Measurements from ENCODE around the gene C11orf24. TPM values are rescaled to one million over a fixed set of nuclear protein-coding genes. Genes with fewer than 3 reads are reported as not detected.

The C11orf24 gene
- total and polyA plus RNA-seq, 9 of the 15 experiments (the other 6 are each of a cell fraction or from before 2014, with no cell fraction given): 2.0 to 65.2 (median 32.5) TPM

DNA sequence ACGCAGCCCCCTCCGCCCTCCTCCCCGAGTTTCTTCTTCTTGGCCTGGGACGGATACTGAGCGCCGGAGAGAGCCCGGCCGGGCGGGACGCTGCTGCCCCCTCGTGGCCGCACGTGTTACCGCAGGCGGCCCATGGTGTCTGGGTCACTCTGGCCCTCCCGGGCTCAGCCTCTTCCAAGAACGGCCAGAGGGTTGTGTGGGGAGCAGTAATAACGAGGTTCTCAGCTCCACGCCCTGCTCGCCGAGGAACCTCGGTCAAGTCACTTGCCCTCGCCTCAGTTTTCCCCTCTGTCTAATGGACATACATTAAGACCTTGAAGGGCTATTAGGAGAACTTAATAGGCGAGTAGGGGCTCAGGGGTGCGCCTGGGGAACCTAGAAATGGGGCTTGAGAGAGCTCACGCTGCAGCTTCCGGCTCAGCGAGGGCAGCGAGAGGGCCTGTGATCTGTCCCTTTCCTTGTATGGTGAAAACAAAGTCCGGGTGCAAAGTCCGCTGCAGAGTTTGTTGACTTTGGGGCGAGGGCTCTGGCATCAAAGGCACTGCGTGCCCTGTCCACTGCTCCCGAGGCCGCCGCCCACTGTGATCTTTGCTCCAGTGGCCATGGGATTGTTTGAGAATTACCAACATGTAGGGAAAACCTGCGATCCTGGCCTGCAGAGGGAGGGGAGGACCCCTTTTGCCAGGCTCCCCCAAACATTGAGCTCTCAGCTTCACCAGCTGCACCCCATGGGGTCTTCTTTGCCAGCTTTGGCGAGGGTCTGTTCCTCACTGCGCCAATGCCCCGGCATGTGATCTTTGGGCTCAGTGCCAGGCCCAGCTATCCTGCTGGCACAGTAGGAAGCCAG lies 26.3 kb upstream of the C11orf24 start:
- no peaks in the 10 kb centered on the region for H3K36me3 ChIP-seq (ENCODE audit: control insufficient read depth, insufficient read depth, low read length)
- in situ Hi-C loops (cut with MboI) (loop anchor here (5.0 kb wide), 1 partner anchor 41 kb away; no protein-coding TSS in a partner anchor), intact Hi-C loops (cut with micrococcal nuclease) (loop anchor here (1.0 to 5.0 kb wide), 4 partner anchors 41 to 291 kb away; no protein-coding TSS in a partner anchor)
- peak overlapping the region; percentile 53 for H3K4me2 ChIP-seq (ENCODE audit: insufficient read depth, low read length)
- no peaks in the 10 kb centered on the region for H3K27me3 ChIP-seq (ENCODE audit: control insufficient read depth in 2 of 2, insufficient read depth in 2 of 2, low read length in 2 of 2)
- FAIRE-seq (peak; percentile 84), DNase-seq (ENCODE audit: extremely low read depth in 1 of 4, low spot score in 3 of 4) (peak; percentile 88 to 92 (median 89)), ATAC-seq (peak; percentile 100)
- ChIA-PET POLR2A (interaction anchor here (0.6 to 3.3 kb wide), 11 partner anchors 12 to 89 kb away, joined by 3 to 25 read pairs (median 4); partner anchors contain the start of gene C11orf24), CTCF (ENCODE audit: low intra/inter-chr PET ratio) (interaction anchor here (0.6 to 2.4 kb wide), 4 partner anchors 27 to 289 kb away, joined by 3 to 35 read pairs (median 3); no protein-coding TSS in a partner anchor)
- H3K4me3 ChIP-seq: no peak overlapping the region
- H3K9me1 ChIP-seq (ENCODE audit: control insufficient read depth, insufficient read depth, low read length): no peaks in the 10 kb centered on the region
- H3K9me3 ChIP-seq (replicated peaks; ENCODE audit: control insufficient read depth, insufficient read depth, low read depth, low read length): no peaks in the 10 kb centered on the region
- 16% methylated on average over 39 of the region's 40 CpGs for WGBS (ENCODE audit: insufficient coverage, low coverage, missing lambda C conversion rate)
- BruUV-seq (replicated peaks): no TSS peak
- H3K27ac ChIP-seq (ENCODE audit: extremely low read depth, low read depth, low read length): no peak overlapping the region
- H3K9ac ChIP-seq (ENCODE audit: insufficient read depth in 1 of 2, low read depth in 2 of 2, low read length in 2 of 2): peak overlapping the region in 1 of 2 experiments; percentile 82; a peak in 3 of 4 replicates
- no peaks in the 10 kb centered on the region for H3K79me2 ChIP-seq (ENCODE audit: control insufficient read depth, insufficient read depth, low read length)
- H2AFZ ChIP-seq (ENCODE audit: low read depth, low read length): peak overlapping the region; percentile 56
- H4K20me1 ChIP-seq (replicated peaks; ENCODE audit: control insufficient read depth, insufficient read depth, low read length): no peaks in the 10 kb centered on the region
- peaks cover 6 to 34% of the 10 kb centered on the region in 2 experiments for H3K4me1 ChIP-seq (replicated peaks in 1 of 2; ENCODE audit: control insufficient read depth in 2 of 2, insufficient read depth in 2 of 2, low read length in 2 of 2)
- TF ChIP-seq, protein P1, sequence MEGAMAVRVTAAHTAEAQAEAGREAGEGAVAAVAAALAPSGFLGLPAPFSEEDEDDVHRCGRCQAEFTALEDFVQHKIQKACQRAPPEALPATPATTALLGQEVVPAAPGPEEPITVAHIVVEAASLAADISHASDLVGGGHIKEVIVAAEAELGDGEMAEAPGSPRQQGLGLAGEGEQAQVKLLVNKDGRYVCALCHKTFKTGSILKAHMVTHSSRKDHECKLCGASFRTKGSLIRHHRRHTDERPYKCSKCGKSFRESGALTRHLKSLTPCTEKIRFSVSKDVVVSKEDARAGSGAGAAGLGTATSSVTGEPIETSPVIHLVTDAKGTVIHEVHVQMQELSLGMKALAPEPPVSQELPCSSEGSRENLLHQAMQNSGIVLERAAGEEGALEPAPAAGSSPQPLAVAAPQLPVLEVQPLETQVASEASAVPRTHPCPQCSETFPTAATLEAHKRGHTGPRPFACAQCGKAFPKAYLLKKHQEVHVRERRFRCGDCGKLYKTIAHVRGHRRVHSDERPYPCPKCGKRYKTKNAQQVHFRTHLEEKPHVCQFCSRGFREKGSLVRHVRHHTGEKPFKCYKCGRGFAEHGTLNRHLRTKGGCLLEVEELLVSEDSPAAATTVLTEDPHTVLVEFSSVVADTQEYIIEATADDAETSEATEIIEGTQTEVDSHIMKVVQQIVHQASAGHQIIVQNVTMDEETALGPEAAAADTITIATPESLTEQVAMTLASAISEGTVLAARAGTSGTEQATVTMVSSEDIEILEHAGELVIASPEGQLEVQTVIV (CRISPR knock-in tag; IDR thresholded peaks at IDR 0.05; ENCODE audit: borderline replicate concordance): no peak
- TF ChIP-seq KDM1A (IDR thresholded peaks at IDR 0.05) (0 out of 4 replicates have a peak, but pooled peaks of 1 of the 2 experiments have one; percentile 23), CC2D1A (IDR thresholded peaks at IDR 0.05) (peak; percentile 74), POLR2G (IDR thresholded peaks at IDR 0.05; ENCODE audit: low read depth, low read length) (0 out of 2 replicates have a peak, but pooled peaks have one; percentile 38), RBM15 (IDR thresholded peaks at IDR 0.05; ENCODE audit: insufficient read depth, low read length) (no peak), HEY1 (CRISPR knock-in tag; IDR thresholded peaks at IDR 0.05; ENCODE audit: borderline replicate concordance) (no peak)
- TF ChIP-seq, protein P2, sequence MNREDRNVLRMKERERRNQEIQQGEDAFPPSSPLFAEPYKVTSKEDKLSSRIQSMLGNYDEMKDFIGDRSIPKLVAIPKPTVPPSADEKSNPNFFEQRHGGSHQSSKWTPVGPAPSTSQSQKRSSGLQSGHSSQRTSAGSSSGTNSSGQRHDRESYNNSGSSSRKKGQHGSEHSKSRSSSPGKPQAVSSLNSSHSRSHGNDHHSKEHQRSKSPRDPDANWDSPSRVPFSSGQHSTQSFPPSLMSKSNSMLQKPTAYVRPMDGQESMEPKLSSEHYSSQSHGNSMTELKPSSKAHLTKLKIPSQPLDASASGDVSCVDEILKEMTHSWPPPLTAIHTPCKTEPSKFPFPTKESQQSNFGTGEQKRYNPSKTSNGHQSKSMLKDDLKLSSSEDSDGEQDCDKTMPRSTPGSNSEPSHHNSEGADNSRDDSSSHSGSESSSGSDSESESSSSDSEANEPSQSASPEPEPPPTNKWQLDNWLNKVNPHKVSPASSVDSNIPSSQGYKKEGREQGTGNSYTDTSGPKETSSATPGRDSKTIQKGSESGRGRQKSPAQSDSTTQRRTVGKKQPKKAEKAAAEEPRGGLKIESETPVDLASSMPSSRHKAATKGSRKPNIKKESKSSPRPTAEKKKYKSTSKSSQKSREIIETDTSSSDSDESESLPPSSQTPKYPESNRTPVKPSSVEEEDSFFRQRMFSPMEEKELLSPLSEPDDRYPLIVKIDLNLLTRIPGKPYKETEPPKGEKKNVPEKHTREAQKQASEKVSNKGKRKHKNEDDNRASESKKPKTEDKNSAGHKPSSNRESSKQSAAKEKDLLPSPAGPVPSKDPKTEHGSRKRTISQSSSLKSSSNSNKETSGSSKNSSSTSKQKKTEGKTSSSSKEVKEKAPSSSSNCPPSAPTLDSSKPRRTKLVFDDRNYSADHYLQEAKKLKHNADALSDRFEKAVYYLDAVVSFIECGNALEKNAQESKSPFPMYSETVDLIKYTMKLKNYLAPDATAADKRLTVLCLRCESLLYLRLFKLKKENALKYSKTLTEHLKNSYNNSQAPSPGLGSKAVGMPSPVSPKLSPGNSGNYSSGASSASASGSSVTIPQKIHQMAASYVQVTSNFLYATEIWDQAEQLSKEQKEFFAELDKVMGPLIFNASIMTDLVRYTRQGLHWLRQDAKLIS (CRISPR knock-in tag; IDR thresholded peaks at IDR 0.05): no peak
- TF ChIP-seq, protein P3, sequence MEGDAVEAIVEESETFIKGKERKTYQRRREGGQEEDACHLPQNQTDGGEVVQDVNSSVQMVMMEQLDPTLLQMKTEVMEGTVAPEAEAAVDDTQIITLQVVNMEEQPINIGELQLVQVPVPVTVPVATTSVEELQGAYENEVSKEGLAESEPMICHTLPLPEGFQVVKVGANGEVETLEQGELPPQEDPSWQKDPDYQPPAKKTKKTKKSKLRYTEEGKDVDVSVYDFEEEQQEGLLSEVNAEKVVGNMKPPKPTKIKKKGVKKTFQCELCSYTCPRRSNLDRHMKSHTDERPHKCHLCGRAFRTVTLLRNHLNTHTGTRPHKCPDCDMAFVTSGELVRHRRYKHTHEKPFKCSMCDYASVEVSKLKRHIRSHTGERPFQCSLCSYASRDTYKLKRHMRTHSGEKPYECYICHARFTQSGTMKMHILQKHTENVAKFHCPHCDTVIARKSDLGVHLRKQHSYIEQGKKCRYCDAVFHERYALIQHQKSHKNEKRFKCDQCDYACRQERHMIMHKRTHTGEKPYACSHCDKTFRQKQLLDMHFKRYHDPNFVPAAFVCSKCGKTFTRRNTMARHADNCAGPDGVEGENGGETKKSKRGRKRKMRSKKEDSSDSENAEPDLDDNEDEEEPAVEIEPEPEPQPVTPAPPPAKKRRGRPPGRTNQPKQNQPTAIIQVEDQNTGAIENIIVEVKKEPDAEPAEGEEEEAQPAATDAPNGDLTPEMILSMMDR (IDR thresholded peaks at IDR 0.05 in 2 of 3, conservative IDR thresholded peaks at IDR 0.05 in 1 of 3; ENCODE audit: insufficient read depth in 2 of 3, low read depth in 1 of 3, low read length in 3 of 3): peak; percentile 92 to 98 (median 97)
